Trophoblast cell (in vitro differentiated cells and primary cell): ENCODE results near the gene TOX2.

Experiments
- DNase-seq, 2 donors: peaks; one replicate each; pipeline ENCODE4 v3.0.0-alpha.2; 2016
- H2AFZ ChIP-seq: 2 replicates; pipeline ENCODE4 v1.6.1; 2013; ENCODE audit warnings: low read length, moderate library complexity, mild to moderate bottlenecking; ENCODE audit not compliant: insufficient read depth, poor library complexity
- H2AK5ac ChIP-seq: 2 replicates; pipeline ENCODE4 v1.6.1; 2013; ENCODE audit warnings: mild to moderate bottlenecking, low read length
- H2BK120ac ChIP-seq: 2 replicates; pipeline ENCODE4 v1.6.1; 2013; ENCODE audit warnings: low read length, mild to moderate bottlenecking, moderate library complexity; ENCODE audit not compliant: insufficient read depth, poor library complexity
- H2BK12ac ChIP-seq: 2 replicates; pipeline ENCODE4 v1.6.1; 2013; ENCODE audit warnings: mild to moderate bottlenecking, low read length, moderate library complexity
- H2BK5ac ChIP-seq: 2 replicates; pipeline ENCODE4 v1.6.1; 2013; ENCODE audit warnings: low read length, low read depth, moderate library complexity, mild to moderate bottlenecking; ENCODE audit not compliant: poor library complexity
- H3K14ac ChIP-seq: 2 replicates; pipeline ENCODE4 v1.6.1; 2013; ENCODE audit warnings: mild to moderate bottlenecking, low read length
- H3K18ac ChIP-seq: 2 replicates; pipeline ENCODE4 v1.6.1; 2013; ENCODE audit warnings: mild to moderate bottlenecking, low read length
- H3K23ac ChIP-seq: 2 replicates; pipeline ENCODE4 v1.6.1; 2013; ENCODE audit warnings: low read length
- H3K27ac ChIP-seq: 2 replicates; pipeline ENCODE4 v1.5.1; 2013; ENCODE audit warnings: low read depth, mild to moderate bottlenecking, inconsistent platforms, low read length, moderate library complexity
- H3K27me3 ChIP-seq: 2 replicates; pipeline ENCODE4 v1.6.1; 2013; ENCODE audit warnings: inconsistent platforms, mild to moderate bottlenecking, low read length, moderate library complexity; ENCODE audit not compliant: insufficient read depth
- H3K36me3 ChIP-seq, 2 experiments: 1 replicate in 1 of 2; 2 replicates in 1 of 2; pipeline ENCODE4 v1.6.1; 2013; ENCODE audit warnings: low read length in 2 of 2, mild to moderate bottlenecking in 2 of 2, moderate library complexity in 1 of 2; ENCODE audit not compliant: insufficient read depth in 2 of 2, control insufficient read depth in 1 of 2
- H3K4ac ChIP-seq: 2 replicates; pipeline ENCODE4 v1.6.1; 2013; ENCODE audit warnings: low read depth, mild to moderate bottlenecking, low read length, moderate library complexity
- H3K4me1 ChIP-seq, 2 experiments: 1 replicate in 1 of 2; 2 replicates in 1 of 2; pipeline ENCODE4 v1.6.1; 2013; ENCODE audit warnings: low read length in 2 of 2, mild to moderate bottlenecking in 2 of 2, moderate library complexity in 1 of 2; ENCODE audit not compliant: insufficient read depth in 2 of 2, control insufficient read depth in 1 of 2
- H3K4me2 ChIP-seq: 2 replicates; pipeline ENCODE4 v1.6.1; 2013; ENCODE audit warnings: inconsistent platforms, mild to moderate bottlenecking, low read length, moderate library complexity
- H3K4me3 ChIP-seq: 2 replicates; pipeline ENCODE4 v1.5.1; 2013; ENCODE audit warnings: mild to moderate bottlenecking, low read depth, low read length, inconsistent platforms
- H3K79me1 ChIP-seq: one replicate; pipeline ENCODE4 v1.6.1; 2013; ENCODE audit warnings: low read length
- H3K79me2 ChIP-seq: 2 replicates; pipeline ENCODE4 v1.6.1; 2013; ENCODE audit warnings: low read length, mild to moderate bottlenecking; ENCODE audit not compliant: control insufficient read depth, insufficient read depth, poor library complexity
- H3K9ac ChIP-seq: 2 replicates; pipeline ENCODE4 v1.6.1; 2013; ENCODE audit warnings: mild to moderate bottlenecking, low read length
- H3K9me3 ChIP-seq: 2 replicates; pipeline ENCODE4 v1.6.1; 2013; ENCODE audit warnings: low read depth, mild to moderate bottlenecking, control low read depth, inconsistent platforms, low read length; ENCODE audit not compliant: insufficient read depth
- H4K12ac ChIP-seq: 2 replicates; pipeline ENCODE4 v1.6.1; 2013; ENCODE audit warnings: low read depth, mild to moderate bottlenecking, low read length, moderate library complexity
- H4K8ac ChIP-seq: 2 replicates; pipeline ENCODE4 v1.6.1; 2013; ENCODE audit warnings: low read depth, mild to moderate bottlenecking, low read length, moderate library complexity
- H4K91ac ChIP-seq: one replicate; pipeline ENCODE4 v1.6.1; 2013; ENCODE audit warnings: low read depth, mild to moderate bottlenecking, low read length, moderate library complexity
- WGBS: extraction: QIAGEN DNeasy Blood & Tissue Kit; methylation state at CpG from one replicate; pipeline ENCODE4 v1.1.7; 2013; ENCODE audit warnings: missing lambda C conversion rate; ENCODE audit not compliant: insufficient read length, insufficient coverage; ENCODE audit errors: extremely low coverage; 5-methylcytosine and 5-hydroxymethylcytosine counted together

TOX2 gene

DNA sequence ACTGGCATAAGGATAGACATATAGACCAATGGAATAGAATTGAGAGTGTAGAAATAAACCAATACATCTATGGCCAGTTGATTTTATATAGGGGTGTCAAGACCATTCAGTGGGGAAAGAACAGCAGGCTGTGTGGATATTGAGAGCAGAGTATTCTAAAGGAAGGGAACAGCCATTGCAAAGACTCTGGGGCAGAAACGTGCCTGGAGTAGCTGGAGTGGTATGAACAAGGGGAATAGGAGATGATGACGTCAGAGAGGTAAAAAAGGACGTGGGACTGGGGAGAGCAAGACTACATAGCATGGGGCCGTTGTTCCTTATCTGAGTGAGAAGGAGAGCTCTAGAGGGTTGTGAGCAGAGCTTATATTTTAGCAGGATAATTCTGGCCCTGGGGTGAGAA lies 85.2 kb downstream of the TOX2 start:
- no peak for DNase-seq
- no peak overlapping the region for H3K23ac ChIP-seq
- H3K4me3 ChIP-seq = no peak overlapping the region
- no peaks in the 10 kb centered on the region for H3K79me2 ChIP-seq
- H3K14ac ChIP-seq = no peak overlapping the region
- no peaks in the 10 kb centered on the region for H3K9me3 ChIP-seq
- H2BK5ac ChIP-seq = no peak overlapping the region
- H3K79me1 ChIP-seq = no peaks in the 10 kb centered on the region
- no peak overlapping the region for H4K91ac ChIP-seq
- no peaks in the 10 kb centered on the region for H3K36me3 ChIP-seq
- H4K8ac ChIP-seq = no peak overlapping the region
- H2BK12ac ChIP-seq = no peak overlapping the region
- WGBS = no CpG with 5 or more reads among the region's 4 CpGs
- no peak overlapping the region for H2BK120ac ChIP-seq
- no peak overlapping the region for H2AK5ac ChIP-seq
- H3K4me1 ChIP-seq = no peaks in the 10 kb centered on the region
- H3K27me3 ChIP-seq = no peaks in the 10 kb centered on the region
- no peak overlapping the region for H2AFZ ChIP-seq
- no peak overlapping the region for H4K12ac ChIP-seq
- H3K4me2 ChIP-seq = no peak overlapping the region
- H3K9ac ChIP-seq = no peak overlapping the region
- H3K4ac ChIP-seq = no peak overlapping the region
- H3K18ac ChIP-seq = no peak overlapping the region
- H3K27ac ChIP-seq = no peak overlapping the region

DNA sequence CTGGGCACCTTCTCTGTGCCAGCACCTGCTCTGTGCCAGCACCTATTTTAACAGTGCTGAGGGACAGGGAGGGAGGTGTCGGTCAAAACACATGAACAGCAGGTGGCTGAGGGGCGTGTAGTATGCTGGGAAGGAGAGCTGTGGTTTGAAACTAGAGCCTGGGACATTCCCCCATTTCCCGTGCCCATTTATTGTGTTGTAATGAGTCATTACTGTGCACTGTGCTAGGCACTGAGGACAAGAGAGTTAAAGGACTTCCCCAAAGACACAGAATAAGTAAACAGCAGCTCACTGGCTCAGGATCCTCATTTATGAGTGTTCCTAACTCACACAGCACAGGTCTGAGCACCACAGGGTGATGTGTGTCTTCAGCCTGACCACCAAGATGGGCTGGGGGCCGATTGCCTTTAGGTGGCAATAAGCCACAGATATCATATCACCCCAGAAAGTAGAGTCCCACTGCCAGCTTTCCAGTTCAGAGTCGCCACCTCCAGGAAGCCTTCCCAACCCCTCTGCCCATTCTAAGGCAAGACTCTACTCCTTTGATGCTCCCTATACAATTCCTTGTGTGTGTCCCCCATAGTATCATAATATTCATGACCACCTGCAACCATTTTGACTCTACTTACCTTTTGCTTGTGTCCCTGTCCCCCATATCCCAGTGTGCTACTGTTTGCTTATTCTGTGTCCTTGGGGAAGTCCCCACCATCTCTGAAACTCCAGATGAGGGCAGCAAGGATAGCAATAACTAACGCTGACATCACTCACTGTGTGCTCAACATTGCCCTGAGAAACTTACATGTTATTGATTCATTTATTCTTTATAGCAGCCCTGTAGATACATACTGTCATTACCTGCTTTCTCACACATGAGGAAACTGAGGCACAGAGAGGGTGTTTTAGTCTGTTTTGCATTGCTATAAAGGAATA lies 87.3 kb downstream of the TOX2 start:
- Histone ChIP-seq H3K4ac (no peak overlapping the region), H4K12ac (no peak overlapping the region), H4K8ac (no peak overlapping the region), H2BK5ac (no peak overlapping the region), H3K18ac (no peak overlapping the region), H3K9me3 (no peaks in the 10 kb centered on the region), H3K9ac (peak overlapping the region; percentile 42), H3K14ac (no peak overlapping the region), H3K4me1 (no peaks in the 10 kb centered on the region), H2AFZ (no peak overlapping the region), H3K4me3 (no peak overlapping the region), H2BK120ac (no peak overlapping the region), H2AK5ac (no peak overlapping the region), H3K27ac (no peak overlapping the region), H3K23ac (no peak overlapping the region), H3K27me3 (no peaks in the 10 kb centered on the region), H3K79me2 (no peaks in the 10 kb centered on the region), H3K4me2 (no peak overlapping the region), H3K36me3 (no peaks in the 10 kb centered on the region), H2BK12ac (no peak overlapping the region), H4K91ac (no peak overlapping the region), H3K79me1 (no peaks in the 10 kb centered on the region)
- no CpG with 5 or more reads among the region's 6 CpGs for WGBS
- no peak for DNase-seq

DNA sequence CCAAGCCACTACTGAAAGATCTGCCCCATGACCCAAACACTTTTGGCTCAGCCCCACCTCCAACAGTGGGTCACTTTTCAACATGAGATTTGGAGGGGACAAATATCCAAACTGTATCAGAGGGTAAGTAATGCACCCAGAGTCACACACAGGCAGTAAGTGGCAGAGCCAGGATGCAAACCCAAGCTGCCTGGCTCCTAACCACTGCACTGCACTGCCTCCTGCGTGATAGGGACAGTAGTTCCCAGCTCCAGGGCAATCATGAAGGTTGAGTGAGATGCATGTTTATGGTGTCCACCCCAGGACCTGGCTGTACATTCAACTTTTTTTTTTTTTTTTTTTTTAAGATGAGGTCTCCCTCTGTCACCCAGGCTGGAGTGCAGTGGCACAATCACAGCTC lies 88.2 kb downstream of the TOX2 start:
- Histone ChIP-seq H4K91ac (no peak overlapping the region), H2BK120ac (no peak overlapping the region), H4K12ac (no peak overlapping the region)

DNA sequence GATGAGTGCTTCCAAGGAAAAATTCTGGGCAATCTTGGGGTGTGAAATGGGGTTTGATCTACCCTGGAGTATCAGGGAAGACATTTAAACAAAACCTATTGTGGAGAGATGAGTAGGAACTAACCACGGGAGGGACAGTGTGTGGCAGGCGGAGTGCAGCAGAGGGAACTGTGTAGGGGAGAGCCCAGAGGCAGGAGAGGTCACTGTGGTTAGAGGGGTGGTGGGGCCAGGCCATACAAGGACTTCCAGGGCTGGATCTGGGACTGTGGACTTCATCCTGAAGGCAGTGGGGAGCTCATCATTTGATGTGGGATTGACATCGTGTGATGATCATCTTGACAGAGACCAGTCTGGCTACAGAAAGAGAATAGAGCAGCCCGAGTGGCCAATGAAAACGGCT lies 89.0 kb downstream of the TOX2 start:
- no peaks in the 10 kb centered on the region for H3K4me1 ChIP-seq
- no peak overlapping the region for H2BK5ac ChIP-seq
- H3K9me3 ChIP-seq = no peaks in the 10 kb centered on the region
- H3K36me3 ChIP-seq = no peaks in the 10 kb centered on the region
- no CpG with 5 or more reads among the region's 5 CpGs for WGBS
- H2BK12ac ChIP-seq = no peak overlapping the region
- H2AFZ ChIP-seq = no peak overlapping the region
- no peak overlapping the region for H3K9ac ChIP-seq
- H3K79me2 ChIP-seq = no peaks in the 10 kb centered on the region
- H3K4me2 ChIP-seq = no peak overlapping the region
- H3K23ac ChIP-seq = no peak overlapping the region
- no peak overlapping the region for H3K4me3 ChIP-seq
- H3K79me1 ChIP-seq = no peaks in the 10 kb centered on the region
- H4K12ac ChIP-seq = no peak overlapping the region
- no peak for DNase-seq
- H3K27ac ChIP-seq = no peak overlapping the region
- H3K14ac ChIP-seq = no peak overlapping the region
- H3K27me3 ChIP-seq = no peaks in the 10 kb centered on the region
- H4K91ac ChIP-seq = no peak overlapping the region
- H4K8ac ChIP-seq = no peak overlapping the region
- H3K18ac ChIP-seq = no peak overlapping the region
- no peak overlapping the region for H2AK5ac ChIP-seq
- no peak overlapping the region for H3K4ac ChIP-seq
- no peak overlapping the region for H2BK120ac ChIP-seq

More for the DNA sequence above, 88.2 kb downstream of the TOX2 start:
- H3K79me1 ChIP-seq = no peaks in the 10 kb centered on the region
- H3K27me3 ChIP-seq = no peaks in the 10 kb centered on the region
- no peak overlapping the region for H3K4ac ChIP-seq
- no peak overlapping the region for H3K23ac ChIP-seq
- H3K27ac ChIP-seq = no peak overlapping the region
- H3K9me3 ChIP-seq = no peaks in the 10 kb centered on the region
- no peak for DNase-seq
- no CpG with 5 or more reads among the region's 1 CpG for WGBS
- no peak overlapping the region for H2AFZ ChIP-seq
- no peak overlapping the region for H2BK12ac ChIP-seq
- H3K9ac ChIP-seq = no peak overlapping the region
- no peak overlapping the region for H4K8ac ChIP-seq
- no peak overlapping the region for H3K18ac ChIP-seq
- no peak overlapping the region for H2BK5ac ChIP-seq
- H3K4me3 ChIP-seq = no peak overlapping the region
- no peak overlapping the region for H2AK5ac ChIP-seq
- no peaks in the 10 kb centered on the region for H3K79me2 ChIP-seq
- no peaks in the 10 kb centered on the region for H3K36me3 ChIP-seq
- H3K4me1 ChIP-seq = no peaks in the 10 kb centered on the region
- H3K14ac ChIP-seq = no peak overlapping the region
- no peak overlapping the region for H3K4me2 ChIP-seq
